ENCODE data around the gene FNIP2.
"Not testable (repeated sequence)": the region's sequence is repeated elsewhere in the genome, so short reads cannot be mapped to it uniquely, and the experiment has no call there.

FNIP2 gene

GRCh38 chr4:158796370-158797140 lies 27.7 kb downstream of the FNIP2 start:
- DNase-seq: no peak

- DNase-seq: no peak
Observed at GRCh38 chr4:158798062-158798461, 29.2 kb downstream of the FNIP2 start.

- DNase-seq: no peak
Observed at GRCh38 chr4:158799013-158799770, 30.4 kb downstream of the FNIP2 start.

GRCh38 chr4:158799856-158800255 lies 31.0 kb downstream of the FNIP2 start:
- no peak for DNase-seq

- DNase-seq: no peak
Observed at GRCh38 chr4:158801066-158801465, 32.2 kb downstream of the FNIP2 start.

- no peak for DNase-seq
Observed at GRCh38 chr4:158801677-158802076, 32.9 kb downstream of the FNIP2 start.

- no peak for DNase-seq
Observed at GRCh38 chr4:158802914-158803313, 34.1 kb downstream of the FNIP2 start.

GRCh38 chr4:158805635-158806471 lies 37.0 kb downstream of the FNIP2 start:
- DNase-seq: no peak

GRCh38 chr4:158807691-158808090 lies 38.9 kb downstream of the FNIP2 start:
- DNase-seq: no peak

- DNase-seq: no peak
Observed at GRCh38 chr4:158808399-158808798, 39.6 kb downstream of the FNIP2 start.

- not testable (repeated sequence) for DNase-seq
Observed at GRCh38 chr4:158809208-158809607, 40.4 kb downstream of the FNIP2 start.

- no peak for DNase-seq
Observed at GRCh38 chr4:158809611-158810486, 41.0 kb downstream of the FNIP2 start.

GRCh38 chr4:158810487-158811215 lies 41.8 kb downstream of the FNIP2 start:
- no peak for DNase-seq

- no peak for DNase-seq
Observed at GRCh38 chr4:158811216-158811540, 42.4 kb downstream of the FNIP2 start.

GRCh38 chr4:158811704-158812103 lies 42.9 kb downstream of the FNIP2 start:
- DNase-seq: no peak

- DNase-seq: no peak
Observed at GRCh38 chr4:158812133-158812532, 43.3 kb downstream of the FNIP2 start.

GRCh38 chr4:158812543-158812942 lies 43.7 kb downstream of the FNIP2 start:
- DNase-seq: no peak

- DNase-seq: no peak
Observed at GRCh38 chr4:158813113-158813512, 44.3 kb downstream of the FNIP2 start.

- DNase-seq: no peak
Observed at GRCh38 chr4:158814207-158814606, 45.4 kb downstream of the FNIP2 start.

- DNase-seq: no peak
Observed at GRCh38 chr4:158814636-158815330, 46.0 kb downstream of the FNIP2 start.

- no peak for DNase-seq
Observed at GRCh38 chr4:158816955-158817354, 48.1 kb downstream of the FNIP2 start.
